Measurements from ENCODE around the gene SRR.

The SRR gene

GRCh38 chr17:2357931-2358434, 54.2 kb downstream of the SRR start:
- TF ChIP-seq CTCF (IDR thresholded peaks at IDR 0.05; ENCODE audit: unreplicated experiment in 3 of 3): no peak

GRCh38 chr17:2361010-2361760, 57.4 kb downstream of the SRR start:
- no peak for TF ChIP-seq CTCF (IDR thresholded peaks at IDR 0.05; ENCODE audit: unreplicated experiment in 3 of 3)
- Mint-ChIP-seq H3K36me3 (ENCODE audit: low read depth) (peaks cover 7% of the 10 kb centered on the region), H3K9me3 (no peaks in the 10 kb centered on the region), H3K4me3 (no peak overlapping the region), H3K27me3 (ENCODE audit: low read depth) (no peaks in the 10 kb centered on the region), H3K4me1 (peaks cover 14% of the 10 kb centered on the region), H3K27ac (no peak overlapping the region)

More at GRCh38 chr17:2357931-2358434, 54.2 kb downstream of the SRR start:
- no peak overlapping the region for H3K27ac Mint-ChIP-seq
- H3K36me3 Mint-ChIP-seq (ENCODE audit: low read depth): peaks cover 5% of the 10 kb centered on the region
- no peak overlapping the region for H3K4me3 Mint-ChIP-seq
- no peaks in the 10 kb centered on the region for H3K27me3 Mint-ChIP-seq (ENCODE audit: low read depth)
- H3K4me1 Mint-ChIP-seq: peaks cover 5% of the 10 kb centered on the region
- no peaks in the 10 kb centered on the region for H3K9me3 Mint-ChIP-seq

- Mint-ChIP-seq H3K27ac (no peak overlapping the region), H3K4me1 (peaks cover 21% of the 10 kb centered on the region), H3K36me3 (ENCODE audit: low read depth) (peaks cover 7% of the 10 kb centered on the region), H3K4me3 (no peak overlapping the region), H3K27me3 (ENCODE audit: low read depth) (no peaks in the 10 kb centered on the region), H3K9me3 (no peaks in the 10 kb centered on the region)
- TF ChIP-seq CTCF (IDR thresholded peaks at IDR 0.05; ENCODE audit: unreplicated experiment in 3 of 3): no peak
Observed at GRCh38 chr17:2362016-2362415, 58.3 kb downstream of the SRR start.

GRCh38 chr17:2362416-2362815, 58.7 kb downstream of the SRR start:
- Mint-ChIP-seq H3K27ac (no peak overlapping the region), H3K4me3 (no peak overlapping the region), H3K9me3 (no peaks in the 10 kb centered on the region), H3K4me1 (peaks cover 23% of the 10 kb centered on the region), H3K36me3 (ENCODE audit: low read depth) (peaks cover 7% of the 10 kb centered on the region), H3K27me3 (ENCODE audit: low read depth) (no peaks in the 10 kb centered on the region)
- TF ChIP-seq CTCF (IDR thresholded peaks at IDR 0.05; ENCODE audit: unreplicated experiment in 3 of 3): no peak

GRCh38 chr17:2362881-2363280, 59.1 kb downstream of the SRR start:
- Mint-ChIP-seq H3K4me3 (no peak overlapping the region), H3K27me3 (ENCODE audit: low read depth) (no peaks in the 10 kb centered on the region), H3K4me1 (peaks cover 23% of the 10 kb centered on the region), H3K9me3 (no peaks in the 10 kb centered on the region), H3K27ac (no peak overlapping the region), H3K36me3 (ENCODE audit: low read depth) (peaks cover 7% of the 10 kb centered on the region)
- TF ChIP-seq CTCF (IDR thresholded peaks at IDR 0.05; ENCODE audit: unreplicated experiment in 3 of 3): no peak

- Mint-ChIP-seq H3K9me3 (no peaks in the 10 kb centered on the region), H3K4me1 (peaks cover 23% of the 10 kb centered on the region), H3K36me3 (ENCODE audit: low read depth) (peaks cover 7% of the 10 kb centered on the region), H3K27ac (no peak overlapping the region), H3K27me3 (ENCODE audit: low read depth) (no peaks in the 10 kb centered on the region), H3K4me3 (no peak overlapping the region)
- no peak for TF ChIP-seq CTCF (IDR thresholded peaks at IDR 0.05; ENCODE audit: unreplicated experiment in 3 of 3)
Observed at GRCh38 chr17:2363318-2363717, 59.6 kb downstream of the SRR start.

All from nephron (organoid).